ENCODE data around the gene ZNF474.

DNA sequence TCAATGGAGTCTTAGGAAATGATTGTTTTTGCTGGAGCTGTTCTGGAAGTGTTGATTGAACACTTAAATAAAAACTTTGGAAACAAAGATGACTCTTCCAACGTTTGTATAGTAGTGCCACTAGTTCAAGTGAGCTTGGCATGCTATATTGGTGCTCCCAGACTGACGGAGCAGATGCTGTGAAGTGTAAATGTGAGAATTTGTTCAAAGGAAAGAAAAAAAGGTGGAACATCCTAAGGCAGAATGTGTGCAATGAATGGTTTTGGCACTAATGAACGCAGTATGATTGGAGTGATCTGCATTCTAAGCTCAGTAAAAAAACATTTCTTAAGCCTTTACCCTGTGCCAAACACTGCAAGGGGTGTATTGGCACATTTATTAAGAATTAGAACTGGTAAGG, 69.8 kb downstream of the ZNF474 start:
- TF ChIP-seq GATA3 (IDR thresholded peaks at IDR 0.05; ENCODE audit: low read depth, low read length) (no peak), GATA2 (IDR thresholded peaks at IDR 0.05; ENCODE audit: low read depth, low read length) (no peak)

Measured in SH-SY5Y (cell line).